ENCODE data around the gene DHX40.

DHX40 gene

DNA sequence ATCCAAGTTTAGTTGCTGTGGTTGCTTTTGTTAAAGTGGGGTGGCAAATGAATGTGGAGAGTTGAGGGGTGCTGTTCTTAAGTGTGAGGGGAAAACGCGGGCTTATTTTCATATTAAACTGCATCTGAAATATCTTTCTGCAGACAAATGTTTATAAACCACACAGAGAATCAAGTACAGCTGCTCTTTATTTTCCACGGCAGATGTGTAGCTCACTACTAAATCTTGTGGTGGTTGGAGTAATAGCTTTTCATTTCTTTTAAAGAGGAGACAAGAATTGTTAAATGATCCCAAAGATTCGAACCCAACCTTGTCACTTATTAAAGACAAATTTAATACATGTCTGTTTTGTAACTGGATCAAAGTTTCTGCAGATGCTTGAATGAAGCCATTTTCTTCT is 56.4 kb downstream of the DHX40 start:
- peak overlapping the region; percentile 81 for H3K9ac ChIP-seq (ENCODE audit: low read depth, low read length)
- no peak overlapping the region for H3K27ac ChIP-seq (ENCODE audit: low read length)
- H3K4me3 ChIP-seq (ENCODE audit: low read depth in 1 of 2, low read length in 2 of 2) = peak overlapping the region in 1 of 2 experiments; percentile 70; a peak in 2 of 4 replicates
- H3K27me3 ChIP-seq (ENCODE audit: insufficient read depth, low read length, poor library complexity) = no peaks in the 10 kb centered on the region
- peaks cover 55% of the 10 kb centered on the region for H3K4me1 ChIP-seq (ENCODE audit: insufficient read depth, low read length)
- H2AFZ ChIP-seq (ENCODE audit: low read depth, low read length) = no peak overlapping the region
- DNase-seq (no peak), ATAC-seq (ENCODE audit: insufficient read depth, low read depth) (no peak)
- H3K36me3 ChIP-seq (ENCODE audit: insufficient read depth, low read length) = peaks cover 14% of the 10 kb centered on the region
- peaks cover 91% of the 10 kb centered on the region for H3K79me2 ChIP-seq (ENCODE audit: insufficient read depth, low read length)
- H3K9me3 ChIP-seq (ENCODE audit: insufficient read depth, low read length, severe bottlenecking) = no peaks in the 10 kb centered on the region
- TF ChIP-seq, protein P1, sequence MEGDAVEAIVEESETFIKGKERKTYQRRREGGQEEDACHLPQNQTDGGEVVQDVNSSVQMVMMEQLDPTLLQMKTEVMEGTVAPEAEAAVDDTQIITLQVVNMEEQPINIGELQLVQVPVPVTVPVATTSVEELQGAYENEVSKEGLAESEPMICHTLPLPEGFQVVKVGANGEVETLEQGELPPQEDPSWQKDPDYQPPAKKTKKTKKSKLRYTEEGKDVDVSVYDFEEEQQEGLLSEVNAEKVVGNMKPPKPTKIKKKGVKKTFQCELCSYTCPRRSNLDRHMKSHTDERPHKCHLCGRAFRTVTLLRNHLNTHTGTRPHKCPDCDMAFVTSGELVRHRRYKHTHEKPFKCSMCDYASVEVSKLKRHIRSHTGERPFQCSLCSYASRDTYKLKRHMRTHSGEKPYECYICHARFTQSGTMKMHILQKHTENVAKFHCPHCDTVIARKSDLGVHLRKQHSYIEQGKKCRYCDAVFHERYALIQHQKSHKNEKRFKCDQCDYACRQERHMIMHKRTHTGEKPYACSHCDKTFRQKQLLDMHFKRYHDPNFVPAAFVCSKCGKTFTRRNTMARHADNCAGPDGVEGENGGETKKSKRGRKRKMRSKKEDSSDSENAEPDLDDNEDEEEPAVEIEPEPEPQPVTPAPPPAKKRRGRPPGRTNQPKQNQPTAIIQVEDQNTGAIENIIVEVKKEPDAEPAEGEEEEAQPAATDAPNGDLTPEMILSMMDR (IDR thresholded peaks at IDR 0.05; ENCODE audit: borderline replicate concordance, extremely low read depth, low read length, poor library complexity, severe bottlenecking) = no peak
- no peak for TF ChIP-seq EZH2 (IDR thresholded peaks at IDR 0.05; ENCODE audit: borderline replicate concordance, low read depth, low read length, severe bottlenecking)
- peaks cover 56% of the 10 kb centered on the region for H4K20me1 ChIP-seq (ENCODE audit: insufficient read depth, low read length)
- H3K4me2 ChIP-seq (ENCODE audit: insufficient read depth, low read length) = peak overlapping the region; percentile 91

DNA sequence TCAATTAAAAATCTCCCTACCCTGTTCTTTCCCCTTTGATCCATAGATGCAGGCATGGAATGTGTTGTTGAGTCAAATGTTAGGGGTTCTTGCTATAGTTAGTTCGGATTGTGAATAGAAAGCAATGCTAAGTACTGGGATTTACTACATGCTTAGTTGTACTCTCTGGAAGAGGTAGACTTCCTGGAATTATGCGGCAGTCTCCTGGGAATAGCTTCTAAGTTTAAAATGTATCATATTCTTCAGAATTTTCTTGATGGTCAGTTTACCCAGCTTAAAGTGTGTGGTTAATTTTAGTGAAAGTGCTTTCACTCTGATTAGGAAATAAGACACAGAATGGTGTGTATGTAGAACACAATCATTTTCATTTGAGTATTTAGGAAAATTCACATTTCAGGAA is 57.7 kb downstream of the DHX40 start:
- H4K20me1 ChIP-seq (ENCODE audit: insufficient read depth, low read length) = peaks cover 70% of the 10 kb centered on the region
- no peak overlapping the region for H2AFZ ChIP-seq (ENCODE audit: low read depth, low read length)
- H3K4me2 ChIP-seq (ENCODE audit: insufficient read depth, low read length) = peak overlapping the region; percentile 91
- TF ChIP-seq, protein P1 (IDR thresholded peaks at IDR 0.05; ENCODE audit: borderline replicate concordance, extremely low read depth, low read length, poor library complexity, severe bottlenecking) = no peak
- TF ChIP-seq EZH2 (IDR thresholded peaks at IDR 0.05; ENCODE audit: borderline replicate concordance, low read depth, low read length, severe bottlenecking) = no peak
- no peak for ATAC-seq (ENCODE audit: insufficient read depth, low read depth)
- no peaks in the 10 kb centered on the region for H3K9me3 ChIP-seq (ENCODE audit: insufficient read depth, low read length, severe bottlenecking)
- no peak overlapping the region for H3K27ac ChIP-seq (ENCODE audit: low read length)
- peak overlapping the region in 1 of 2 experiments; percentile 70; a peak in 2 of 4 replicates for H3K4me3 ChIP-seq (ENCODE audit: low read depth in 1 of 2, low read length in 2 of 2)
- peaks cover 21% of the 10 kb centered on the region for H3K36me3 ChIP-seq (ENCODE audit: insufficient read depth, low read length)
- no peaks in the 10 kb centered on the region for H3K27me3 ChIP-seq (ENCODE audit: insufficient read depth, low read length, poor library complexity)
- peaks cover 99% of the 10 kb centered on the region for H3K79me2 ChIP-seq (ENCODE audit: insufficient read depth, low read length)
- H3K4me1 ChIP-seq (ENCODE audit: insufficient read depth, low read length) = peaks cover 43% of the 10 kb centered on the region
- no peak for DNase-seq
- H3K9ac ChIP-seq (ENCODE audit: low read depth, low read length) = no peak overlapping the region

DNA sequence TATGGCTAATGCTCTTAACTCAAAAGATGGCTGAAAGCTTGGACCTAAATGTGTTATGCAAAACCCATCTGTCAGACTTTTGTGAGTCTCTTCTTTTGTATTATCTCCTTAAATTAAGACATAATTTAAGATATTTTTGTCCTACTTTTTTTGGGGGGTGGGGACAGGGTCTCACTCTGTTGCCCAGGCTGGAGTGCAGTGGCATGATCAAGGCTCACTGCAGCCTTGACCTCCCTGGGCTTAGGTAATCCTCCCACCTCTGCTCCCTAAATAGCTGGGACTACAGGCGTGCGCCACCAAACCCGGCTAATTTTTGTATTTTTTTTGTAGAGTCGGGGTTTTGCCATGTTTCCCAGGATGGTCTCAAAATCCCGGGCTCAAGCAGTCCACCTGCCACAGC is 61.3 kb downstream of the DHX40 start:
- Histone ChIP-seq H3K4me2 (ENCODE audit: insufficient read depth, low read length) (peak overlapping the region; percentile 9; the same call in 1 of the 2 replicates), H2AFZ (ENCODE audit: low read depth, low read length) (no peak overlapping the region), H4K20me1 (ENCODE audit: insufficient read depth, low read length) (peaks cover 93% of the 10 kb centered on the region), H3K27ac (ENCODE audit: low read length) (no peak overlapping the region), H3K9me3 (ENCODE audit: insufficient read depth, low read length, severe bottlenecking) (no peaks in the 10 kb centered on the region), H3K36me3 (ENCODE audit: insufficient read depth, low read length) (peaks cover 34% of the 10 kb centered on the region), H3K4me1 (ENCODE audit: insufficient read depth, low read length) (peaks cover 28% of the 10 kb centered on the region), H3K9ac (ENCODE audit: low read depth, low read length) (no peak overlapping the region), H3K27me3 (ENCODE audit: insufficient read depth, low read length, poor library complexity) (no peaks in the 10 kb centered on the region), H3K4me3 (ENCODE audit: low read depth in 1 of 2, low read length in 2 of 2) (no peak overlapping the region), H3K79me2 (ENCODE audit: insufficient read depth, low read length) (peaks cover 100% of the 10 kb centered on the region)
- no peak for TF ChIP-seq EZH2 (IDR thresholded peaks at IDR 0.05; ENCODE audit: borderline replicate concordance, low read depth, low read length, severe bottlenecking)
- TF ChIP-seq, protein P1 (IDR thresholded peaks at IDR 0.05; ENCODE audit: borderline replicate concordance, extremely low read depth, low read length, poor library complexity, severe bottlenecking) = no peak
- DNase-seq = no peak
- ATAC-seq (ENCODE audit: insufficient read depth, low read depth) = no peak
